IPS-18c (cell line): Measurements from ENCODE around the gene MIPOL1.
"Not testable (repeated sequence)": the region's sequence is repeated elsewhere in the genome, so short reads cannot be mapped to it uniquely, and the experiment has no call there.

Experiments used
- H3K4me3 ChIP-seq: 2 replicates; pipeline ENCODE4 v1.7.0; 2013; ENCODE audit warnings: low read depth, mild to moderate bottlenecking, low read length, moderate library complexity; ENCODE audit not compliant: insufficient read depth
- H3K9me3 ChIP-seq: one replicate; pipeline ENCODE4 v1.6.1; 2013; ENCODE audit warnings: mild to moderate bottlenecking, low read length, moderate library complexity; ENCODE audit not compliant: control insufficient read depth, insufficient read depth

The MIPOL1 gene

GRCh38 chr14:37320106-37320505 lies 122.4 kb downstream of the MIPOL1 start:
- no peaks in the 10 kb centered on the region for H3K9me3 ChIP-seq
- no peak overlapping the region for H3K4me3 ChIP-seq

DNA sequence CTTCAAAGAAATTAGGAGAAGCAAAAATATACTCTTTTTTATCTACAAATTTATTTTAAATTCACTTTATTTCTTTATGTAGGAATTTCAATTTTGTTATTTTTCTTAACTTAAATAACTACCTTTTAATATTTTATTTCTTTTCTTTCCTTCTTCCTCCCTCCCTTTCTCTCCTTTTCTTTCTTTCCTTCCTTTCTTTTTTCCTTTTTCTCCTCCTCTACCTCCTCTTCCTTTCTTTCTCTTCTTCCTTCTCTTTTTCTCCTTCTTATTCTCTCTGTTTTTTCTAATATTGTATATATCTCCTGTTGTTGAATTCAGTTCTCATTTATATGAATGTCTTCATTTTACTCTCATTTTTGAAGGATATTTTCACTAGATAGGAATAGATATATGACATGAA lies 127.6 kb downstream of the MIPOL1 start:
- Histone ChIP-seq H3K4me3 (no peak overlapping the region), H3K9me3 (no peaks in the 10 kb centered on the region)

- H3K9me3 ChIP-seq, result no peaks in the 10 kb centered on the region
- no peak overlapping the region for H3K4me3 ChIP-seq
Measured at GRCh38 chr14:37326434-37326833, 128.7 kb downstream of the MIPOL1 start.

DNA sequence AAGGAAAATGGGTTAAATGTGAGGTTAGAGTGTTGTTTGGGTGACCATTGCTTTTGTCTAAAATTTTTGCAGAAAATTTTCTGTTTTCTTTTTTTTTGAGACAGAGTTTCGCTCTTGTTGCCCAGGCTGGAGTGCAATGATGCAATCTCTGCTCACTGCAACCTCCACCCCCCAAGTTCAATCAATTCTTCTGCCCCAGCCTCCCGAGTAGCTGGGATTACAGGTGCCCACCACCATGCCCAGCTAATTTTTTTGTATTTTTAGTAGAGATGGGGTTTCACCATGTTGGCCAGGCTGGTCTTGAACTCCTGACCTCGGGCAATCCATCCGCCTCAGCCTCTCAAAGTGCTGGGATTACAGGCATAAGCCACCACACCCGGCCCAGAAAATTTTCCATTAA lies 130.2 kb downstream of the MIPOL1 start:
- H3K4me3 ChIP-seq, H3K9me3 ChIP-seq: not testable (repeated sequence)

DNA sequence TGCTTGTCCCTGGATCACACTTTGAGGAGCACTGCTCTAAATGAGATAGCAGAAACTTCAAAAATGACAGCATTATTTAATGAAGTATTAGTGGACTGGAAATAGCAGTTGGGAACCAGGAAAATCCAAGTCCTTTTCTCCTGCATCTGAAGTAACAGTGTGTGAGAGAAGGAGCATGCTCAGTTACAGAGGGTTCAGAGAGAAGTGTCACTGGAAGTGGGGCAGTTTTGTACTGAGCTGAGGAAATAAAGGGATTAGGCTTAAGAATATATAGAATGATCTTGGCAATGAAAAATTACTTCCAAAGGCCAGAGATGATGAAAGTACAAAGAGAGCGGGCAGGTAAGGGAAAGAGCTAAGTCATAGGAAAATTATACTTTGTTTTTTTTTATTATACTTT lies 130.9 kb downstream of the MIPOL1 start:
- H3K9me3 ChIP-seq, result no peaks in the 10 kb centered on the region

DNA sequence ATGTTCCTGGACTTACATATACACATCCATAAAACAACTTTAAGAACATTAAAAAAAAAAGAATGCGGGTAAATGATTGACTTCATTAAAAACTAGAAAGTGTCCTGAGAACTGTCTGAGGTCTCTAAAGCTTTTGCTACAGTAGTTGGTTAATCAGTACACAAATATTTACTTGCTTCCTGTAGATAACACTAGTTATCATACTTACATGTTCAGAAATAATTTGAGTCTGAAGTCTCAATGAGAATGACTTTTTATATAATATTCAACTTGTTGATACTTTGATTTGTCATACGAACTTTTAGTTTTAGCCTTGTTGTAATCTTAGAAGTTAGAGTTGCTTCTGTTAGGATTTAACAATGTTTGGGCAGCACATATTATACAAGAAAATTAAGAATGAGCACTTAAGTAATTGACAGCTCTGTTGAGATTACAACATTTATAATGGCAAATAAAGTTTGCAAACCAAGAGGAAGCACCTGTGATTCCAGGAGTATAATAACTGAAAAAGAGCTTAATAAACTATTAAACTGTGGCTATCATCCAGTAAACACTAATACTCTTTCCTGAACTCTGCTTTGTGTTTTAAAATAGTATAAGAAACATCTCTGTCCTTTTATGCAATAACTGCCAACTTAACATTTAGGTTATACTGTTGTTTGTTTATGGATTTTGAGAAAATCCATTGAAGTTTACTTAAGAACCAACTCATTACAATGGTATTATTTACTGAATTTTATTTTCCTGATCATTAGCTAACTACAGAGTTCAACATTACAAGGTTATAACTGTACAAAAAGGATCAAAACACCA lies 131.7 kb downstream of the MIPOL1 start:
- H3K4me3 ChIP-seq, result no peak overlapping the region

More for the DNA sequence above, 130.9 kb downstream of the MIPOL1 start:
- H3K4me3 ChIP-seq, result no peak overlapping the region

DNA sequence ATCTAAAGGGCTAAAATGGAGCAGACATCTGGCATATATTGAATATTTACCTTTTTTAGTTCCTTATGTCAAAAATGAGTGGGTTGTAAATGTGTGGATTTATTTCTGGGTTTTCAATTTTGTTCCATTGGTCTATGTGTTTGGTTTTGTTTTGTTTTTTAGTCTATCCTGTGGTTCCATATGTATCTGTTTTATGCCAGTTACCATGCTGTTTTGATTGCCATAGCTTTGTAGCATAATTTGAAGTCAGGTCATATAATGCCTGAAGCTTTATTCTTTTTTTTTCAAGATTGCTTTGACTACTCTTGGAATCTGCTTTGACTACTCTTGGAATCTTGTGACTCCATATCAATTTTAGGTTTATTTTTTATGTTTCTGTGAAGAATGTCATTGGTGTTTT lies 133.2 kb downstream of the MIPOL1 start:
- H3K4me3 ChIP-seq, result no peak overlapping the region
- no peaks in the 10 kb centered on the region for H3K9me3 ChIP-seq

More for the DNA sequence above, 131.7 kb downstream of the MIPOL1 start:
- H3K9me3 ChIP-seq, result no peaks in the 10 kb centered on the region

DNA sequence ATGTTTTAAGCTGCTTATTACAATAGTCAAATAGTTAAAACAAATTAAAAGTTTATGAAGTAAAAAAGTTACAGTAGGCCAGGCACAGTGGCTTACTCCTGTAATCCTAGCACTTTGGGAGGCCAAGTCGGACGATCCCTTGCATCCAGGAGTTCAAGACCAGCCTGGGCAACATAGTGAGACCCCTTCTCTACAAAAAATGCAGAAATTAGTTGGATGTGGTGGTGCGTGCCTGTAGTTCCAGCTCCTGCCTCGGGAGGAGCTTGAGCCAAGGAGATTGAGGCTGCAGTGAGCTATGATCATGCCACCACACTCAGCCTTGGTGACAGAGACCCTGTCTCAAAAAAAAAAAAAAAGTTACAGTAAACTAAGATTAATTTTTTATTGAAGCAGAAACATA lies 142.6 kb downstream of the MIPOL1 start:
- H3K4me3 ChIP-seq, result no peak overlapping the region
- H3K9me3 ChIP-seq, result no peaks in the 10 kb centered on the region

- Histone ChIP-seq H3K4me3 (no peak overlapping the region), H3K9me3 (no peaks in the 10 kb centered on the region)
Measured at GRCh38 chr14:37343307-37344094, 145.8 kb downstream of the MIPOL1 start.

GRCh38 chr14:37363661-37364060 lies 165.9 kb downstream of the MIPOL1 start:
- H3K4me3 ChIP-seq, result no peak overlapping the region
- peaks cover 4% of the 10 kb centered on the region for H3K9me3 ChIP-seq

- Histone ChIP-seq H3K9me3 (no peaks in the 10 kb centered on the region), H3K4me3 (no peak overlapping the region)
Measured at GRCh38 chr14:37369425-37369824, 171.7 kb downstream of the MIPOL1 start.

GRCh38 chr14:37375566-37375965 lies 177.8 kb downstream of the MIPOL1 start:
- Histone ChIP-seq H3K9me3 (no peaks in the 10 kb centered on the region), H3K4me3 (no peak overlapping the region)

GRCh38 chr14:37376944-37377609 lies 179.3 kb downstream of the MIPOL1 start:
- Histone ChIP-seq H3K9me3 (no peaks in the 10 kb centered on the region), H3K4me3 (no peak overlapping the region)

DNA sequence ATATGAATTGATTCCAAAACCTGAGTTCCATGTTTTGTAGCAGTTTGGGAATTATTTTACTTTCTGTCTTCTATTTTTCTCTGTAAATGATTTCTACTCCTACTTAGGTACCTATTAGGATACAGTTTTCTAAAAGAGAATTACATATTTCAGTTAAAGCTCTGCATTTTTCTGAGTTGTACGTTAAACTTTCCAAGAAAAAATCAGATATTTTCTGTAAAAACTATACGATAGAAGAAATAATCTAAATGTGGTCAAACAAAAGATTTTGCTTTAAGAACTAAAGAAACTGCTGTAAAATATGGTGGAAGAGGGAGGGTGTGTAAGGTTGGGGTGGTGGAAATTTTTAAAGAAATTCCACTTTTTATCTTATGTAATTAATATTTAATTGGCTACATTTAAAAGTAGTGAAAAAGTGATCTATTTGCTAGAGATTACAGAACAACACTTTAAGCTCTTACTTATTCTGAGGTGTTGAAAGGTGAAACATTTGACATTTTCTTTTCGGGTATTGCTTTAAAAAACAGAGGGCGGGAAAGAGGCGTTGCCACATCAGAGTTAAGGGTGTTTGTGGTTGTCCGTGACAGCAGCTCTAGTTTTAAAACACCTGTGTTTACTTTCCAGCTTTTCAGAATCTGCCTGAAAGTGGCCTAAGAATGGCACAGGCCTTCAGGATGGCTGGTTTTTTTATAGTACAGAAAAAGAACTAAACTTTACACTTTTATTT lies 187.3 kb downstream of the MIPOL1 start:
- Histone ChIP-seq H3K4me3 (no peak overlapping the region), H3K9me3 (no peaks in the 10 kb centered on the region)

- not testable (repeated sequence) for H3K9me3 ChIP-seq, H3K4me3 ChIP-seq
Measured at GRCh38 chr14:37397157-37397940, 199.6 kb downstream of the MIPOL1 start.

DNA sequence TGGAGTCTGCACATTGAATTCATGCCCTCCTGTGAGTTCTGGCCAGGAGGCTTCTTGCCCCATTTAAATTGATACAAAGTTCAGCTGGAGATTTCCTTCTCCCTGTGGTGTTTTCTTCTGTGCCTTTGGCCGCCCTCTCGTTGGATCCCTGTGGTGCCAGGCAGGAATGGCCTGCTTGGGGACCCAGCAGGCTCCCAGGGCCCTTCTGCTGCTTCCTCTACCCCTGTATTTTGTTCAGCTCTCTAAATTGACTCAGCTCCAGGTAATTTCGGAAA lies 200.1 kb downstream of the MIPOL1 start:
- Histone ChIP-seq H3K9me3 (peaks cover 4% of the 10 kb centered on the region), H3K4me3 (no peak overlapping the region)

GRCh38 chr14:37399517-37399916 lies 201.8 kb downstream of the MIPOL1 start:
- H3K9me3 ChIP-seq, result peaks cover 2% of the 10 kb centered on the region
- H3K4me3 ChIP-seq, result no peak overlapping the region
